ENCODE measurements around the gene ANKMY2.
"Not testable (repeated sequence)": the region's sequence is repeated elsewhere in the genome, so short reads cannot be mapped to it uniquely, and the experiment has no call there.

The ANKMY2 gene

GRCh38 chr7:16616542-16616941 is 29.0 kb downstream of the ANKMY2 start:
- no peak for DNase-seq

GRCh38 chr7:16616122-16616521 is 29.4 kb downstream of the ANKMY2 start:
- no peak for DNase-seq

- no peak for DNase-seq
Measured at GRCh38 chr7:16615228-16615627, 30.3 kb downstream of the ANKMY2 start.

- DNase-seq = no peak
Measured at GRCh38 chr7:16611711-16612110, 33.8 kb downstream of the ANKMY2 start.

GRCh38 chr7:16609842-16610450 is 35.6 kb downstream of the ANKMY2 start:
- no peak for DNase-seq

- DNase-seq = no peak
Measured at GRCh38 chr7:16606704-16607103, 38.9 kb downstream of the ANKMY2 start.

GRCh38 chr7:16604054-16604453 is 41.5 kb downstream of the ANKMY2 start:
- no peak for DNase-seq

GRCh38 chr7:16603633-16604032 is 41.9 kb downstream of the ANKMY2 start:
- no peak for DNase-seq

- DNase-seq = no peak
Measured at GRCh38 chr7:16599860-16600259, 45.7 kb downstream of the ANKMY2 start.

- DNase-seq = no peak
Measured at GRCh38 chr7:16598015-16598414, 47.5 kb downstream of the ANKMY2 start.

GRCh38 chr7:16595596-16595995 is 50.0 kb downstream of the ANKMY2 start:
- not testable (repeated sequence) for DNase-seq

- no peak for DNase-seq
Measured at GRCh38 chr7:16594676-16595075, 50.9 kb downstream of the ANKMY2 start.

- no peak for DNase-seq
Measured at GRCh38 chr7:16594061-16594460, 51.5 kb downstream of the ANKMY2 start.

GRCh38 chr7:16592395-16592794 is 53.2 kb downstream of the ANKMY2 start:
- DNase-seq = no peak

GRCh38 chr7:16590424-16590823 is 55.1 kb downstream of the ANKMY2 start:
- DNase-seq = no peak

GRCh38 chr7:16589881-16590280 is 55.7 kb downstream of the ANKMY2 start:
- DNase-seq = no peak

GRCh38 chr7:16587790-16588189 is 57.8 kb downstream of the ANKMY2 start:
- DNase-seq = peak; percentile 70

GRCh38 chr7:16587129-16587528 is 58.4 kb downstream of the ANKMY2 start:
- DNase-seq = no peak

GRCh38 chr7:16586081-16586874 is 59.3 kb downstream of the ANKMY2 start:
- no peak for DNase-seq

- no peak for DNase-seq
Measured at GRCh38 chr7:16585540-16585939, 60.0 kb downstream of the ANKMY2 start.

GRCh38 chr7:16583834-16584233 is 61.7 kb downstream of the ANKMY2 start:
- DNase-seq = no peak

GRCh38 chr7:16581286-16581685 is 64.3 kb downstream of the ANKMY2 start:
- DNase-seq = no peak

- no peak for DNase-seq
Measured at GRCh38 chr7:16579216-16579615, 66.3 kb downstream of the ANKMY2 start.

GRCh38 chr7:16571941-16572340 is 73.6 kb downstream of the ANKMY2 start:
- DNase-seq = no peak
